HepG2 (cell line): ENCODE data around the gene SLC44A4. TPM values are rescaled to one million over a fixed set of nuclear protein-coding genes. Genes with fewer than 3 reads are reported as not detected.

Experiments
- ASH2L ChIP-seq: fragments of 300-600, 200-600 bp; sonication (generic); IDR thresholded peaks from 2 replicates; pipeline ENCODE4 v1.7.0; 2017; ENCODE audit warnings: low read depth, mild to moderate bottlenecking, moderate library complexity, mixed read lengths, low read length; ENCODE audit not compliant: insufficient read length
- CERS6 ChIP-seq: sonication (generic); formaldehyde crosslinking; IDR thresholded peaks from 2 replicates; pipeline ENCODE4 v1.5.0; 2020; ENCODE audit warnings: missing genetic modification reagents
- GTF2F1 ChIP-seq: fragments of 150-350 bp; IDR thresholded peaks from 2 replicates; pipeline ENCODE4 v1.6.1; 2014; ENCODE audit warnings: low read length
- JUNB ChIP-seq: sonication (generic); formaldehyde crosslinking; IDR thresholded peaks from 2 replicates; pipeline ENCODE4 v1.8.0; 2022; ENCODE audit warnings: missing genetic modification reagents, mild to moderate bottlenecking, borderline replicate concordance
- MAFK ChIP-seq, 2 experiments: IDR thresholded peaks in 1 of 2; conservative IDR thresholded peaks in 1 of 2; 2 replicates each; pipeline ENCODE4 v1.6.1; 2011; ENCODE audit warnings: improper control_type of control experiment in 2 of 2, low read length in 2 of 2
- PAX8 ChIP-seq: sonication (generic); formaldehyde crosslinking; IDR thresholded peaks from 2 replicates; pipeline ENCODE4 v1.8.0; 2022; ENCODE audit warnings: mild to moderate bottlenecking, missing genetic modification reagents, borderline replicate concordance
- POLR2G ChIP-seq: fragments of 200-400 bp; formaldehyde crosslinking; IDR thresholded peaks from 2 replicates; pipeline ENCODE4 v1.6.1; 2018; ENCODE audit warnings: mild to moderate bottlenecking, low read depth, low read length, moderate library complexity
- RAD21 ChIP-seq: fragments of 450-650 bp; formaldehyde crosslinking; IDR thresholded peaks from 2 replicates; pipeline ENCODE4 v1.5.0; 2020; ENCODE audit warnings: mild to moderate bottlenecking
- RORA ChIP-seq: sonication (generic); formaldehyde crosslinking; IDR thresholded peaks from 2 replicates; pipeline ENCODE4 v1.5.0; 2020; ENCODE audit warnings: mild to moderate bottlenecking, missing genetic modification reagents, moderate library complexity
- SIN3A ChIP-seq: IDR thresholded peaks from 2 replicates; pipeline ENCODE4 v1.6.1; 2011; ENCODE audit warnings: low read depth, mild to moderate bottlenecking, control low read depth, low read length, borderline replicate concordance
- SMAD1 ChIP-seq: sonication (generic); formaldehyde crosslinking; IDR thresholded peaks from 2 replicates; pipeline ENCODE4 v1.4.0; 2020; ENCODE audit warnings: missing genetic modification reagents, low read depth, mild to moderate bottlenecking, borderline replicate concordance
- TAF1 ChIP-seq: sonication (generic); formaldehyde crosslinking; IDR thresholded peaks from 2 replicates; pipeline ENCODE4 v1.4.0; 2020; ENCODE audit warnings: missing genetic modification reagents
- ZNF251 ChIP-seq: sonication (generic); formaldehyde crosslinking; IDR thresholded peaks from 2 replicates; pipeline ENCODE4 v1.9.0; 2021; ENCODE audit warnings: mild to moderate bottlenecking, missing genetic modification reagents
- ZNF615 ChIP-seq: sonication (generic); formaldehyde crosslinking; IDR thresholded peaks from 2 replicates; pipeline ENCODE4 v1.5.0; 2020; ENCODE audit warnings: mild to moderate bottlenecking, missing genetic modification reagents, borderline replicate concordance
- ZNF672 ChIP-seq: sonication (generic); formaldehyde crosslinking; IDR thresholded peaks from 2 replicates; pipeline ENCODE4 v1.8.1; 2022; ENCODE audit warnings: missing genetic modification reagents
- polyA plus RNA-seq, 8 experiments: library from polyadenylated mRNA; depleted of rRNA in 3 of 8; stranded (reverse) in 7 of 8; unstranded in 1 of 8; fragments of >200 nt; fragmentation: Illumina TruSeq in 4 of 8; extraction: Trizol in 4 of 8; gene quantifications; 2 replicates each; pipeline versions ENCODE4 v1.2.1 to v1.2.3, GENCODE V29; 2011 to 2016; ENCODE audit warnings: low read depth in 4 of 8, missing spikeins in 1 of 8, mixed read lengths in 1 of 8; ENCODE audit not compliant: insufficient read depth in 1 of 8
- total RNA-seq, 5 experiments: library from RNA; depleted of rRNA; stranded (reverse); fragments of >200 nt; fragmentation: Illumina TruSeq; extraction: Trizol; gene quantifications; 2 replicates each; pipeline ENCODE4 v1.2.3, GENCODE V29; 2016; ENCODE audit warnings: low read depth in 1 of 5
- TF ChIP-seq, protein P1 (sequence below): sonication (generic); formaldehyde crosslinking; IDR thresholded peaks from 2 replicates; pipeline ENCODE4 v1.5.1; 2020; ENCODE audit warnings: mild to moderate bottlenecking, missing genetic modification reagents, moderate library complexity
- TF ChIP-seq, protein P2 (sequence below): sonication (generic); formaldehyde crosslinking; conservative IDR thresholded peaks from 2 replicates; pipeline ENCODE4 v1.4.0; 2020; ENCODE audit warnings: missing genetic modification reagents
- TF ChIP-seq, protein P3 (sequence below): sonication (generic); formaldehyde crosslinking; IDR thresholded peaks from 2 replicates; pipeline ENCODE4 v1.4.0; 2020; ENCODE audit warnings: missing genetic modification reagents
- TF ChIP-seq, protein P4 (sequence below): sonication (generic); formaldehyde crosslinking; IDR thresholded peaks from 2 replicates; pipeline ENCODE4 v1.5.0; 2020; ENCODE audit warnings: missing genetic modification reagents

Gene SLC44A4
- total and polyA plus RNA-seq, 2 of the 13 experiments (the other 11 are each of a cell fraction or from before 2014, with no cell fraction given) = 3.5 to 5.9 TPM

- TF ChIP-seq SIN3A (no peak), TAF1 (CRISPR knock-in tag) (peak; percentile 54), RAD21 (CRISPR knock-in tag) (no peak), JUNB (CRISPR knock-in tag) (no peak; the same call in 1 of the 2 replicates), CERS6 (no peak), POLR2G (peak; percentile 84), ZNF672 (no peak), RORA (CRISPR knock-in tag) (no peak), ASH2L (peak; percentile 45), ZNF615 (no peak; the same call in 1 of the 2 replicates), SMAD1 (CRISPR knock-in tag) (no peak), GTF2F1 (no peak), MAFK (conservative IDR thresholded peaks at IDR 0.05 in 1 of 2, IDR thresholded peaks at IDR 0.05 in 1 of 2; ENCODE audit: low read length in 2 of 2) (no peak; a peak in 1 of 4 replicates), PAX8 (no peak), ZNF251 (CRISPR knock-in tag) (no peak)
- TF ChIP-seq, protein P1, sequence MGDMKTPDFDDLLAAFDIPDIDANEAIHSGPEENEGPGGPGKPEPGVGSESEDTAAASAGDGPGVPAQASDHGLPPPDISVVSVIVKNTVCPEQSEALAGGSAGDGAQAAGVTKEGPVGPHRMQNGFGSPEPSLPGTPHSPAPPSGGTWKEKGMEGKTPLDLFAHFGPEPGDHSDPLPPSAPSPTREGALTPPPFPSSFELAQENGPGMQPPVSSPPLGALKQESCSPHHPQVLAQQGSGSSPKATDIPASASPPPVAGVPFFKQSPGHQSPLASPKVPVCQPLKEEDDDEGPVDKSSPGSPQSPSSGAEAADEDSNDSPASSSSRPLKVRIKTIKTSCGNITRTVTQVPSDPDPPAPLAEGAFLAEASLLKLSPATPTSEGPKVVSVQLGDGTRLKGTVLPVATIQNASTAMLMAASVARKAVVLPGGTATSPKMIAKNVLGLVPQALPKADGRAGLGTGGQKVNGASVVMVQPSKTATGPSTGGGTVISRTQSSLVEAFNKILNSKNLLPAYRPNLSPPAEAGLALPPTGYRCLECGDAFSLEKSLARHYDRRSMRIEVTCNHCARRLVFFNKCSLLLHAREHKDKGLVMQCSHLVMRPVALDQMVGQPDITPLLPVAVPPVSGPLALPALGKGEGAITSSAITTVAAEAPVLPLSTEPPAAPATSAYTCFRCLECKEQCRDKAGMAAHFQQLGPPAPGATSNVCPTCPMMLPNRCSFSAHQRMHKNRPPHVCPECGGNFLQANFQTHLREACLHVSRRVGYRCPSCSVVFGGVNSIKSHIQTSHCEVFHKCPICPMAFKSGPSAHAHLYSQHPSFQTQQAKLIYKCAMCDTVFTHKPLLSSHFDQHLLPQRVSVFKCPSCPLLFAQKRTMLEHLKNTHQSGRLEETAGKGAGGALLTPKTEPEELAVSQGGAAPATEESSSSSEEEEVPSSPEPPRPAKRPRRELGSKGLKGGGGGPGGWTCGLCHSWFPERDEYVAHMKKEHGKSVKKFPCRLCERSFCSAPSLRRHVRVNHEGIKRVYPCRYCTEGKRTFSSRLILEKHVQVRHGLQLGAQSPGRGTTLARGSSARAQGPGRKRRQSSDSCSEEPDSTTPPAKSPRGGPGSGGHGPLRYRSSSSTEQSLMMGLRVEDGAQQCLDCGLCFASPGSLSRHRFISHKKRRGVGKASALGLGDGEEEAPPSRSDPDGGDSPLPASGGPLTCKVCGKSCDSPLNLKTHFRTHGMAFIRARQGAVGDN (CRISPR knock-in tag) = peak; percentile 74; the same call in 1 of the 2 replicates
- TF ChIP-seq, protein P2, sequence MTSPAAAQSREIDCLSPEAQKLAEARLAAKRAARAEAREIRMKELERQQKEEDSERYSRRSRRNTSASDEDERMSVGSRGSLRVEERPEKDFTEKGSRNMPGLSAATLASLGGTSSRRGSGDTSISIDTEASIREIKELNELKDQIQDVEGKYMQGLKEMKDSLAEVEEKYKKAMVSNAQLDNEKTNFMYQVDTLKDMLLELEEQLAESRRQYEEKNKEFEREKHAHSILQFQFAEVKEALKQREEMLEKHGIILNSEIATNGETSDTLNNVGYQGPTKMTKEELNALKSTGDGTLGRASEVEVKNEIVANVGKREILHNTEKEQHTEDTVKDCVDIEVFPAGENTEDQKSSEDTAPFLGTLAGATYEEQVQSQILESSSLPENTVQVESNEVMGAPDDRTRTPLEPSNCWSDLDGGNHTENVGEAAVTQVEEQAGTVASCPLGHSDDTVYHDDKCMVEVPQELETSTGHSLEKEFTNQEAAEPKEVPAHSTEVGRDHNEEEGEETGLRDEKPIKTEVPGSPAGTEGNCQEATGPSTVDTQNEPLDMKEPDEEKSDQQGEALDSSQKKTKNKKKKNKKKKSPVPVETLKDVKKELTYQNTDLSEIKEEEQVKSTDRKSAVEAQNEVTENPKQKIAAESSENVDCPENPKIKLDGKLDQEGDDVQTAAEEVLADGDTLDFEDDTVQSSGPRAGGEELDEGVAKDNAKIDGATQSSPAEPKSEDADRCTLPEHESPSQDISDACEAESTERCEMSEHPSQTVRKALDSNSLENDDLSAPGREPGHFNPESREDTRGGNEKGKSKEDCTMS (CRISPR knock-in tag) = no peak
- TF ChIP-seq, protein P3, sequence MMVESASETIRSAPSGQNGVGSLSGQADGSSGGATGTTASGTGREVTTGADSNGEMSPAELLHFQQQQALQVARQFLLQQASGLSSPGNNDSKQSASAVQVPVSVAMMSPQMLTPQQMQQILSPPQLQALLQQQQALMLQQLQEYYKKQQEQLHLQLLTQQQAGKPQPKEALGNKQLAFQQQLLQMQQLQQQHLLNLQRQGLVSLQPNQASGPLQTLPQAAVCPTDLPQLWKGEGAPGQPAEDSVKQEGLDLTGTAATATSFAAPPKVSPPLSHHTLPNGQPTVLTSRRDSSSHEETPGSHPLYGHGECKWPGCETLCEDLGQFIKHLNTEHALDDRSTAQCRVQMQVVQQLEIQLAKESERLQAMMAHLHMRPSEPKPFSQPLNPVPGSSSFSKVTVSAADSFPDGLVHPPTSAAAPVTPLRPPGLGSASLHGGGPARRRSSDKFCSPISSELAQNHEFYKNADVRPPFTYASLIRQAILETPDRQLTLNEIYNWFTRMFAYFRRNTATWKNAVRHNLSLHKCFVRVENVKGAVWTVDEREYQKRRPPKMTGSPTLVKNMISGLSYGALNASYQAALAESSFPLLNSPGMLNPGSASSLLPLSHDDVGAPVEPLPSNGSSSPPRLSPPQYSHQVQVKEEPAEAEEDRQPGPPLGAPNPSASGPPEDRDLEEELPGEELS (CRISPR knock-in tag) = peak; percentile 92
- TF ChIP-seq, protein P4, sequence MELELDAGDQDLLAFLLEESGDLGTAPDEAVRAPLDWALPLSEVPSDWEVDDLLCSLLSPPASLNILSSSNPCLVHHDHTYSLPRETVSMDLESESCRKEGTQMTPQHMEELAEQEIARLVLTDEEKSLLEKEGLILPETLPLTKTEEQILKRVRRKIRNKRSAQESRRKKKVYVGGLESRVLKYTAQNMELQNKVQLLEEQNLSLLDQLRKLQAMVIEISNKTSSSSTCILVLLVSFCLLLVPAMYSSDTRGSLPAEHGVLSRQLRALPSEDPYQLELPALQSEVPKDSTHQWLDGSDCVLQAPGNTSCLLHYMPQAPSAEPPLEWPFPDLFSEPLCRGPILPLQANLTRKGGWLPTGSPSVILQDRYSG (CRISPR knock-in tag) = no peak
These were observed 48.6 kb upstream of the SLC44A4 start, which contains the start of gene C2 (continued) for GRCh38 chr6:31927242-31927862.
